Stimulated activated naive CD8-positive, alpha-beta T cell treated with anti-CD3 and anti-CD28 coated beads, Interleukin-15, Interleukin-2, amounts not matched to agents 100 ng/mL and 50 ng/mL, for 24 hours (primary cell): ENCODE results near the gene SLC15A3.
A peak's percentile ranks its signal among the peaks of the same experiment; 100 is the strongest.

Experiments
- H3K27ac Mint-ChIP-seq: one replicate; pipeline ENCODE4 v1.8.0; 2021; ENCODE audit warnings: mild to moderate bottlenecking, mixed read lengths
- H3K27me3 Mint-ChIP-seq: one replicate; pipeline ENCODE4 v1.8.0; 2021; ENCODE audit warnings: mixed read lengths
- H3K36me3 Mint-ChIP-seq: one replicate; pipeline ENCODE4 v1.8.0; 2021; ENCODE audit warnings: low read depth, mixed read lengths
- H3K4me1 Mint-ChIP-seq: one replicate; pipeline ENCODE4 v1.8.0; 2021; ENCODE audit warnings: low read depth, mixed read lengths
- H3K4me3 Mint-ChIP-seq: one replicate; pipeline ENCODE4 v1.8.0; 2021; ENCODE audit warnings: mild to moderate bottlenecking, mixed read lengths
- H3K9me3 Mint-ChIP-seq: one replicate; pipeline ENCODE4 v1.8.0; 2021; ENCODE audit warnings: mixed read lengths

Gene SLC15A3

GRCh38 chr11:60922906-60923305, 29.1 kb downstream of the SLC15A3 start:
- Mint-ChIP-seq H3K27ac (no peak overlapping the region), H3K4me3 (no peak overlapping the region), H3K4me1 (peaks cover 43% of the 10 kb centered on the region), H3K9me3 (no peaks in the 10 kb centered on the region), H3K36me3 (peaks cover 48% of the 10 kb centered on the region), H3K27me3 (peaks cover 13% of the 10 kb centered on the region)

DNA sequence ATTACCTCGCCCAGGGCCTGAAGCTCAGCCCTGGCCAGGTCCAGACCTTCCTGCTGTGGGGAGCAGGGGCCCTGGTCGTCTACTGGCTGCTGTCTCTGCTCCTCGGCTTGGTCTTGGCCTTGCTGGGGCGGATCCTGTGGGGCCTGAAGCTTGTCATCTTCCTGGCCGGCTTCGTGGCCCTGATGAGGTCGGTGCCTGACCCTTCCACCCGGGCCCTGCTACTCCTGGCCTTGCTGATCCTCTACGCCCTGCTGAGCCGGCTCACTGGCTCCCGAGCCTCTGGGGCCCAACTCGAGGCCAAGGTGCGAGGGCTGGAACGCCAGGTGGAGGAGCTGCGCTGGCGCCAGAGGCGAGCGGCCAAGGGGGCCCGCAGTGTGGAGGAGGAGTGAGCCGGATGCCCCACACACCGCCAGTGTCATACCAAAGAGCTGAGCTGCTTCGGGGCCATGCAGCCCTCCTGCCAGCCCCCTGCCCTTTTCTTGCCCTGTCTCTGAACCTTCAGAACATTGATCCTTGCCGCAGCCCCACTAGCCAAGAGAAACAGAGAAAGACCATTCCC, 30.1 kb downstream of the SLC15A3 start:
- H3K9me3 Mint-ChIP-seq, result no peaks in the 10 kb centered on the region
- peaks cover 55% of the 10 kb centered on the region for H3K36me3 Mint-ChIP-seq
- peaks cover 49% of the 10 kb centered on the region for H3K4me1 Mint-ChIP-seq
- H3K4me3 Mint-ChIP-seq, result no peak overlapping the region
- H3K27me3 Mint-ChIP-seq, result peaks cover 11% of the 10 kb centered on the region
- no peak overlapping the region for H3K27ac Mint-ChIP-seq

GRCh38 chr11:60921259-60921658, 30.7 kb downstream of the SLC15A3 start:
- H3K27ac Mint-ChIP-seq, result no peak overlapping the region
- no peaks in the 10 kb centered on the region for H3K9me3 Mint-ChIP-seq
- no peak overlapping the region for H3K4me3 Mint-ChIP-seq
- peaks cover 55% of the 10 kb centered on the region for H3K4me1 Mint-ChIP-seq
- peaks cover 57% of the 10 kb centered on the region for H3K36me3 Mint-ChIP-seq
- peaks cover 11% of the 10 kb centered on the region for H3K27me3 Mint-ChIP-seq

GRCh38 chr11:60919956-60920355, 32.0 kb downstream of the SLC15A3 start:
- no peaks in the 10 kb centered on the region for H3K27me3 Mint-ChIP-seq
- peaks cover 63% of the 10 kb centered on the region for H3K36me3 Mint-ChIP-seq
- H3K9me3 Mint-ChIP-seq, result no peaks in the 10 kb centered on the region
- H3K4me3 Mint-ChIP-seq, result no peak overlapping the region
- H3K27ac Mint-ChIP-seq, result no peak overlapping the region
- peaks cover 53% of the 10 kb centered on the region for H3K4me1 Mint-ChIP-seq

DNA sequence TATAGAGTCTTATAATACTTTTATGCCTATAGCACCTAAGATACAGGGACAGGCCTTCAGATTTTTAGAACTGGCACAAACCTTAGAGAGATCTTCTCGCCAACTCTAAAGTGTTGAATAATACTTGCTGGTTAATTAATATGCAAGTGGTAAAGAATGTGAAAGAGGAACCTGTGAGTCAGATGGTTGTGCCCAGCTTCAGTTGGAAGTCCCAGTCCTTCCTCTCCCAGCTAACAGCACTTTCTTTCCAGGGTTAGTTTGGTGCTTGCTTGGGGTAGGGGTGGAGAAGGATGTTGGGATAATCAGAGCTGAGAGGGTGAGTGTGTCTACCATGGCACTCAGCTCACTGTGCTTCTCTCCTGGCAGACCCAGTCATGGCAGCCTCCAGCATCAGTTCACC, 32.7 kb downstream of the SLC15A3 start:
- H3K4me3 Mint-ChIP-seq, result no peak overlapping the region
- no peaks in the 10 kb centered on the region for H3K27me3 Mint-ChIP-seq
- peaks cover 63% of the 10 kb centered on the region for H3K36me3 Mint-ChIP-seq
- H3K9me3 Mint-ChIP-seq, result no peaks in the 10 kb centered on the region
- H3K4me1 Mint-ChIP-seq, result peaks cover 51% of the 10 kb centered on the region
- peak overlapping the region; percentile 65 for H3K27ac Mint-ChIP-seq

DNA sequence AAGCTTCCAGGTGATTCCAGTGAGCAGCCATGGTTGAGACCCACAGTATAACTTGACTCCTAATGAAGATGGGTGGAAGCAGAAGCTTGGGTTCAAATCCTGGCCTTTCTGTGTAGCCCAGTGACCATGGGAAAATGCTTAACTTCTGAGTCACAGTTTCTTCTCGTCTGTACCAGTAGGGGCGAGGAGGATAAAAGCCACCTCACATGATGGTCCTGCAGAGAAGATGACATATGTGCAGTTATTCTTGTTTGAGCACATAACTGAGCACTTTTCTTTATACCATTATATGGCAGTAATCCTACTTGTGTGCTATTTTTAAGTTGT, 33.1 kb downstream of the SLC15A3 start:
- H3K36me3 Mint-ChIP-seq, result peaks cover 63% of the 10 kb centered on the region
- H3K4me3 Mint-ChIP-seq, result no peak overlapping the region
- H3K4me1 Mint-ChIP-seq, result peaks cover 51% of the 10 kb centered on the region
- H3K27ac Mint-ChIP-seq, result no peak overlapping the region
- H3K27me3 Mint-ChIP-seq, result no peaks in the 10 kb centered on the region
- H3K9me3 Mint-ChIP-seq, result no peaks in the 10 kb centered on the region

DNA sequence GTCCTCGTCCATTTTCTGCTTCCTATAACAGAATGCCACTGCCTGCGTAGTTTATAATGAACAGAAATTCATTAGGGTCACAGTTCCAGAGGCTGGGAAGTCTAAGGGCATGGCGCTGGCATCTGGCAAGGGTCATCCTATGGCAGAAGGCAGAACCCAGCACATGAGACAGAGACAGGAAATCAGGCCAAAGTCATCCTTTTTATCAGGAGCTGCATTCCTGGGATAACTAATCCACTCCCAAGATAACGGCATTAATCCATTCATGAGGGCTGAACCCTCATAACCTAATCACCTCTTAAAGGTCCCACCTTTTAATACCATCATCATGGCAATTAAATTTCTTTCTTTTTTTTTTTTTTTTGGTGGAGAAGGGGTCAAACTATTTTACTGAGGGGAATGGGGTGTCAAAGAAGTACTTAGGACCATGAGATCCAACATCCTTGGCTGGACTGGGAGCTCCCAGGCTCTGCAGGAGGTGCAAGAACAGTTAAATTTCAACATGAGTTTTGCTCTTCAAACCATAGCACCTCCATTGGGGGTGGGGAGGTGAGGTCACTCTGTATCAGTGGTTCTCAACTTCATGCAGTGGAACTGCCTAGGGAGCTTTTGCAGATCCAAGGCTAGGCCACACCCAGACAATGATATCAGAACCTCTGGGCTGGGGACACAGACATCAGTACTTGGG, 33.6 kb downstream of the SLC15A3 start:
- Mint-ChIP-seq H3K9me3 (no peaks in the 10 kb centered on the region), H3K4me3 (no peak overlapping the region), H3K27me3 (no peaks in the 10 kb centered on the region), H3K36me3 (peaks cover 62% of the 10 kb centered on the region), H3K27ac (no peak overlapping the region), H3K4me1 (peaks cover 53% of the 10 kb centered on the region)

- Mint-ChIP-seq H3K4me1 (peaks cover 63% of the 10 kb centered on the region), H3K27me3 (no peaks in the 10 kb centered on the region), H3K27ac (no peak overlapping the region), H3K4me3 (no peak overlapping the region), H3K36me3 (peaks cover 50% of the 10 kb centered on the region), H3K9me3 (no peaks in the 10 kb centered on the region)
Observed at GRCh38 chr11:60917267-60917666, 34.7 kb downstream of the SLC15A3 start.

- Mint-ChIP-seq H3K4me3 (peak overlapping the region; percentile 91), H3K9me3 (no peaks in the 10 kb centered on the region), H3K36me3 (peaks cover 45% of the 10 kb centered on the region), H3K4me1 (peaks cover 68% of the 10 kb centered on the region), H3K27me3 (no peaks in the 10 kb centered on the region), H3K27ac (no peak overlapping the region)
Observed at GRCh38 chr11:60916669-60917206, 35.2 kb downstream of the SLC15A3 start.

DNA sequence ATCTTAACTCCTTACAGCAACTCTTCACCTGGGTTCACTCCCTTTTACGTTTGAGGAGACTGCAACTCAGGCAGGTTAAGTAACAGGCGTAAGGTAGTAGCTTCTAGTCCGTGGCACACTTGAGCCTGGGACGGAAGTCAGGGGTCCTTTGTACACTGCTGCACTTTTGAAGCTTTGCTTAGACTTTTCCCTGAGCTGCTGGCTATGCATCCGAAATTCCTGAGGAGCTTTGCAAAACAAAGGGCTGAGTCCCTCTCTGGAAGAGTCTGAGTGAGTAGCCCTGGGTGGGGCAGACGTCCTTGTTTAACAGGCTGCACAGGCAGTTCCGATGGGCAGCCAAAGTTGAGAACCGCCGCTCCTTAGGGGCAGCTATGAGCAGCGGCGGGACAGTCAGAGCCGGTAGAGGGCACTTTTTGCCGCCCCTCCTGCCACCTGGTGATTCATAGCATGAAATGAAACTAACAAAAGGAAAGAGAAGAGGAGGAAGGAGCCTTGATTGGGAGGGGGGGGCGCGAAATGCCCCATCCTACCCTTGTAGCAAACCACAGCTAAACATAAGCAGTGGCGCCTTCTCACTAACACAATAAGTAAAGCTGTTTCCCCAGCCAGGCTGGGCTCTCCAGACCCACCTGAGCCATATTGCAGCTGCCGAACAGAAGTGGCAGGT, 36.6 kb downstream of the SLC15A3 start:
- Mint-ChIP-seq H3K27ac (peak overlapping the region; percentile 82), H3K4me3 (peak overlapping the region; percentile 91), H3K4me1 (peaks cover 81% of the 10 kb centered on the region), H3K27me3 (no peaks in the 10 kb centered on the region), H3K9me3 (no peaks in the 10 kb centered on the region), H3K36me3 (peaks cover 31% of the 10 kb centered on the region)

DNA sequence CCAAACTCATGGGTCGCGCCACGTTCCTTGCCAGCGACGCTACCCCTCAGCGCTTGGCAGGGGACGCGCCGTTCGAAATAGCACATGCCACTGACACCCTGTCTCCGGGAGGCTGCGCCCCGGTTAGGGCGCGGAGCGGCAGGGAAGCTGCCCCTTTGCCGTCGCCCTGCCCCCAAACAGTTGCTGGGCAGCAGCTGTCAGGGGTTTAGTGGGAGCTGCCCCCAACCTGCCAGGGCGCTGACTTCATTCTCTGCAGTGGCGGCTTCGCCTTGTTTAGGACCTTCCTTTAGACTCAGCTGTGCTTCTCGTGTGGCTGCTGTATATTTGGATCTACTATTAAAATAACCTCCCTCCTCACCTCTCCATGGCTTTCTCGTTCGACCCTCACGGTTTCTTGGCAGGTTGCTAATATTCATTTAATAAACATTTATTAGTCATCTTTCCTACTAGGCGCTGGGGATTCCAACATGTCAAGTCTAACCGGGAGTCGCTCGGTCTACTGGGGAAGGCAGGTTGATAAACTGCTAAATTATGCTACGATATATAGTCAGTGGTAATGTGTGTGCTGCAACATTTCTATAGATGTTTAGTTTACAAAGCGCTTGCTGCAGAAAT, 37.2 kb downstream of the SLC15A3 start:
- no peaks in the 10 kb centered on the region for H3K9me3 Mint-ChIP-seq
- H3K4me3 Mint-ChIP-seq, result peak overlapping the region; percentile 91
- peaks cover 85% of the 10 kb centered on the region for H3K4me1 Mint-ChIP-seq
- no peaks in the 10 kb centered on the region for H3K27me3 Mint-ChIP-seq
- peak overlapping the region; percentile 82 for H3K27ac Mint-ChIP-seq
- peaks cover 25% of the 10 kb centered on the region for H3K36me3 Mint-ChIP-seq

DNA sequence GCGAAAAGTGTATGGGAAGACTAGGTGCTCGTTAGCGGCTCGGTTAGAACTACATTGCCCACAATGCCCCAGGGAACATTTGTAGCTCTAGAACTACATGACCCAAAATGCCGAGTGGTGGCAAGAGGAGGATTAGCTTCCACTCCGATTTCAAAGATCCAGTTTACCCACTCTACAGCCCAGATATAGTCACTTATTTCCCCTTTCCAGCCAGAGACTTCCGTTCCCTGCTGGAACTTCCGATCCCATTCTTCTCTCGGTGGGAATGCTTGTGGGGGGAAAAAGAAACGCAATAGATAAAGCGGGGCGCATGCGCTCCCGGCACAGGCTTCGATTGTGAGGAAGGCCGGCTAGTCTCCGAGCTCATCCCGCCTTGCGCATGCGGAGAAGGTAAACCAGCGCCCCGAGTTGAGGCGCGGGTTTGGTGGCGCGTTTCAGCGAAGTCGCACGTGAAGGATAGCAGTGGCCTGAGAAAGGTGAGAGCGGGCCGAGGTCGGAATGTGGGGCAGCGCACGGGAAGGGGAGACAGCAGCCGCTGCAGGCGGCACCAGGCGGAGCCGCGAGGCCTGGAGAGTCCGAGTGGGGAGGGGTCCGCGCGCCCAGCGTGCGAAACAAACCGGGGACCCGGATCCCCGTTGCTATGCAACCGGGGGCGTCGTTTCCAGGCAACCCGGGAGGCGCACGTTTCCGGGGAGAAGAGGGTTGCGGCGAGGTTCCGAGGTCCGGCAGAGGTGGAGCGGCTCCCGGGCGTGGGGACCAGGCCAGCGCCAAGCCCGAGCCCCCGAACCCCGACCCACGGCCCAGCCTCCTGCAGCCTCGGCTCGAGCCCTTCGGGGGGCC, 38.0 kb downstream of the SLC15A3 start, which contains the start of gene TMEM109:
TMEM109 (plus strand) TSS at position 366 of the 840 bp plus-strand sequence. CDS start 5,536 bp downstream, outside the sequence.
- H3K27me3 Mint-ChIP-seq, result no peaks in the 10 kb centered on the region
- peaks cover 18% of the 10 kb centered on the region for H3K36me3 Mint-ChIP-seq
- H3K4me3 Mint-ChIP-seq, result peak within 1 kb of the TSS; percentile 91
- H3K4me1 Mint-ChIP-seq, result peaks cover 80% of the 10 kb centered on the region
- H3K9me3 Mint-ChIP-seq, result no peaks in the 10 kb centered on the region
- H3K27ac Mint-ChIP-seq, result peak within 1 kb of the TSS; percentile 99

GRCh38 chr11:60912851-60913528, 39.0 kb downstream of the SLC15A3 start:
- H3K4me3 Mint-ChIP-seq, result peak overlapping the region; percentile 91
- no peaks in the 10 kb centered on the region for H3K27me3 Mint-ChIP-seq
- peak overlapping the region; percentile 99 for H3K27ac Mint-ChIP-seq
- H3K9me3 Mint-ChIP-seq, result no peaks in the 10 kb centered on the region
- H3K36me3 Mint-ChIP-seq, result peaks cover 15% of the 10 kb centered on the region
- peaks cover 70% of the 10 kb centered on the region for H3K4me1 Mint-ChIP-seq
